GM12878 (cell line): ENCODE data around the gene BTG1. TPM values are rescaled to one million over a fixed set of nuclear protein-coding genes. Genes with fewer than 3 reads are reported as not detected.

Experiments used
- BACH1 ChIP-seq: fragments of 450-650 bp; IDR thresholded peaks from 2 replicates; pipeline ENCODE4 v1.6.1; 2017; ENCODE audit warnings: mild to moderate bottlenecking, borderline replicate concordance
- CREM ChIP-seq: IDR thresholded peaks from 2 replicates; pipeline ENCODE4 v1.6.1; 2014; ENCODE audit warnings: antibody characterized with exemption, low read depth
- DPF2 ChIP-seq: fragments of 450-650 bp; IDR thresholded peaks from 2 replicates; pipeline ENCODE4 v1.6.1; 2017; ENCODE audit warnings: mild to moderate bottlenecking
- MYC ChIP-seq: IDR thresholded peaks from 2 replicates; pipeline ENCODE4 v1.6.1; 2011; ENCODE audit warnings: mild to moderate bottlenecking, low read length, moderate library complexity, inconsistent platforms; ENCODE audit not compliant: insufficient read depth, insufficient replicate concordance, insufficient read length, severe bottlenecking
- POLR2AphosphoS5 ChIP-seq: IDR thresholded peaks from 2 replicates; pipeline ENCODE4 v1.6.1; 2011; ENCODE audit warnings: mild to moderate bottlenecking, low read length, inconsistent platforms
- REST ChIP-seq: IDR thresholded peaks from 2 replicates; pipeline ENCODE4 v1.6.1; 2012; ENCODE audit warnings: mild to moderate bottlenecking, low read depth, low read length
- SMC3 ChIP-seq: IDR thresholded peaks from 2 replicates; pipeline ENCODE4 v1.6.1; 2011; ENCODE audit warnings: low read length, improper control_type of control experiment, borderline replicate concordance
- SREBF2 ChIP-seq: IDR thresholded peaks from 2 replicates; pipeline ENCODE4 v1.6.1; 2012; ENCODE audit warnings: mild to moderate bottlenecking, low read length
- USF1 ChIP-seq: IDR thresholded peaks from 2 replicates; pipeline ENCODE4 v1.6.1; 2011; ENCODE audit warnings: borderline replicate concordance, low read depth, mild to moderate bottlenecking, moderate library complexity, mixed read lengths, low read length; ENCODE audit not compliant: insufficient read depth; ENCODE audit errors: extremely low read length
- YBX1 ChIP-seq: fragments of 450-650 bp; IDR thresholded peaks from 2 replicates; pipeline ENCODE4 v1.6.1; 2016; ENCODE audit warnings: antibody characterized with exemption
- polyA plus RNA-seq, 11 experiments: library from polyadenylated mRNA; depleted of rRNA in 4 of 11; unstranded in 6 of 11; stranded (reverse) in 5 of 11; fragments of >200 nt; fragmentation: Nextera tagmentation in 4 of 11; fragmentation: Illumina TruSeq in 1 of 11; extraction: Ambion mirVana in 4 of 11; extraction: Trizol in 1 of 11; gene quantifications; 1 replicate in 1 of 11; 2 replicates in 10 of 11; pipeline versions ENCODE4 v1.2.1 to v1.2.3, GENCODE V29; 2011 to 2016; ENCODE audit warnings: inconsistent platforms in 2 of 11, missing spikeins in 2 of 11, low read depth in 1 of 11
- total RNA-seq, 4 experiments: library from RNA; depleted of rRNA in 3 of 4; stranded (reverse); fragments of >200 nt in 3 of 4; fragmentation: Illumina TruSeq in 1 of 4; extraction: Trizol in 1 of 4; gene quantifications; 2 replicates each; pipeline versions ENCODE4 v1.2.1 to v1.2.3, GENCODE V29; 2013 to 2021

BTG1 gene
- total and polyA plus RNA-seq, 10 of the 15 experiments (the other 5 are each of a cell fraction or from before 2014, with no cell fraction given) = 23.7 to 194 (median 56.4) TPM

- TF ChIP-seq CREM (no peak), POLR2AphosphoS5 (peak; percentile 83), SMC3 (no peak), USF1 (no peak), MYC (no peak), DPF2 (no peak), BACH1 (0 out of 2 replicates have a peak, but pooled peaks have one; percentile 8), SREBF2 (no peak), REST (no peak), YBX1 (no peak)
Measured at GRCh38 chr12:92139634-92140150, 6.0 kb downstream of the BTG1 start (continued).
